GM12865 (cell line): ENCODE data around the gene PCCA.
"Not testable (repeated sequence)": the region's sequence is repeated elsewhere in the genome, so short reads cannot be mapped to it uniquely, and the experiment has no call there.

Source experiments
- DNase-seq: peaks from one replicate; pipeline ENCODE4 v3.0.0; 2010; ENCODE audit warnings: low read depth
- H3K4me3 ChIP-seq: 2 replicates; pipeline ENCODE4 v1.5.1; 2011; ENCODE audit warnings: mild to moderate bottlenecking, low read depth, low read length, control low read depth
- CTCF ChIP-seq: IDR thresholded peaks from 2 replicates; pipeline ENCODE4 v1.5.1; 2011; ENCODE audit warnings: low read length, control low read depth, low read depth, inconsistent platforms; ENCODE audit not compliant: insufficient read depth; ENCODE audit errors: missing control alignments

The PCCA gene

GRCh38 chr13:100561599-100562204 is 472.8 kb downstream of the PCCA start:
- no peak for DNase-seq
- no peak for TF ChIP-seq CTCF
- H3K4me3 ChIP-seq, result no peak overlapping the region

- H3K4me3 ChIP-seq, result no peak overlapping the region
- DNase-seq, result no peak
- no peak for TF ChIP-seq CTCF
Measured at GRCh38 chr13:100563779-100564178, 474.9 kb downstream of the PCCA start.

- TF ChIP-seq CTCF, result no peak
- H3K4me3 ChIP-seq, result no peak overlapping the region
- no peak for DNase-seq
Measured at GRCh38 chr13:100564444-100565223, 475.7 kb downstream of the PCCA start.

GRCh38 chr13:100565286-100565685 is 476.4 kb downstream of the PCCA start:
- DNase-seq, result peak; percentile 10
- no peak for TF ChIP-seq CTCF
- no peak overlapping the region for H3K4me3 ChIP-seq

GRCh38 chr13:100566543-100566942 is 477.6 kb downstream of the PCCA start:
- no peak for TF ChIP-seq CTCF
- no peak for DNase-seq
- H3K4me3 ChIP-seq, result no peak overlapping the region

GRCh38 chr13:100573121-100573520 is 484.2 kb downstream of the PCCA start:
- peak; percentile 74 for TF ChIP-seq CTCF
- H3K4me3 ChIP-seq, result no peak overlapping the region
- peak; percentile 84 for DNase-seq

- not testable (repeated sequence) for H3K4me3 ChIP-seq, DNase-seq
Measured at GRCh38 chr13:100577239-100577638, 488.3 kb downstream of the PCCA start.
